Ecto neural progenitor cell (in vitro differentiated cells): ENCODE measurements around the gene WWTR1.

Source experiments
- DNase-seq: peaks from one replicate; pipeline ENCODE4 v3.0.0-alpha.2; 2018; ENCODE audit warnings: low spot score

Gene WWTR1

DNA sequence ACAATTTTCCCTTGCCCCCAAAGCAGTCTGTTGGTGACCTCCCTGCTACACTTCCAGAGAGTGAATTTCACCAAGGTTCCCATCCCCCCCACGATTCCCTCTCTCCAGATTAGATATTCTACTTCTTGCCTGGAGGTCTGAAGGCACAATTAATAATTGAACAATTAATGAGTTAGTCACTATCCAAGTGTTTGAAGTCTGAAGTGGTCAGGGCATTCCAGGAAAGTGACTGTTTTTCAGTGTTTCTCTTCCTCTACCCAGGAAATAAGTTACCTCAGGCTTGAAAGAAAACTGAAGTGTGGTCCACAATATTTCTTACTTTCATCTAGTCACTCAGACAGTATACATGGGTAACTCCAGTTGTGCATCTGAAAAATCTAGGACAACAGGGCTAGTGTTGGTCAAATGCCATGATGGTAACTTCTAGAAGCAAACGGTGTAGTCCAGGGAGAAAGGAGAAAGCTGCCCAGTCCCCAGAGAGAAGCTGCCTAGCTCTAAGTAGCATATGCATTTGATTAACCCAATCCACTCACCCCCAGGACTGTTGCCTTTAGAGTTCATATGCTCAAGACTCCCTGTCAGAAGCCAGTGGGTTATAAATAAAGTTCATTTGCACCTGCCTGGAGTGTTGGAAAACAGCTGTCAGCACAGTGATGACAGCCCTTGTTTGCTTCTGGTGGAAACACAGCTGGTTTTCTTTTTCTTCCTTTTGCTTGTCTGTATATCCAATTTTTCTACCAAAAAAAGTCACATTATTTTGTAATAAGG lies 185.6 kb downstream of the WWTR1 start:
- DNase-seq: no peak

DNA sequence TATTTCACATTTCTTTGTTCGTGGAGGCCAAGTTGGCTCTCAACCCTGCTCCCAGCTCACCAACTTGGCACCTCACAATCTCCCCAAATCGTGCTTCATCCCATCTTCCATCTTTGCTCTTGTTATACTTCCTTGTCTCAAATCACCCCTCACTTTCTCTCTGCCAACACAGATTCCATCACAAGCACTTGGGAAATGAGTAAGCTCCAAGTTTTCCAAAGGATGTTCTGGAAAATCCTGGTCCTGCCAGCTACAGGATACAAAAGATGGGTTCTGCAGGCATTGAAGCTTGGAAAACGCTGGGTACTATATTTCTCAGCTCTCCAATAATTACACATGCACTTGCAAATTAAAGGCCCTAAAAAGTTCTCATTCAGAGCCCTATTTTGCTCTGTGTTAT lies 187.4 kb downstream of the WWTR1 start:
- no peak for DNase-seq

DNA sequence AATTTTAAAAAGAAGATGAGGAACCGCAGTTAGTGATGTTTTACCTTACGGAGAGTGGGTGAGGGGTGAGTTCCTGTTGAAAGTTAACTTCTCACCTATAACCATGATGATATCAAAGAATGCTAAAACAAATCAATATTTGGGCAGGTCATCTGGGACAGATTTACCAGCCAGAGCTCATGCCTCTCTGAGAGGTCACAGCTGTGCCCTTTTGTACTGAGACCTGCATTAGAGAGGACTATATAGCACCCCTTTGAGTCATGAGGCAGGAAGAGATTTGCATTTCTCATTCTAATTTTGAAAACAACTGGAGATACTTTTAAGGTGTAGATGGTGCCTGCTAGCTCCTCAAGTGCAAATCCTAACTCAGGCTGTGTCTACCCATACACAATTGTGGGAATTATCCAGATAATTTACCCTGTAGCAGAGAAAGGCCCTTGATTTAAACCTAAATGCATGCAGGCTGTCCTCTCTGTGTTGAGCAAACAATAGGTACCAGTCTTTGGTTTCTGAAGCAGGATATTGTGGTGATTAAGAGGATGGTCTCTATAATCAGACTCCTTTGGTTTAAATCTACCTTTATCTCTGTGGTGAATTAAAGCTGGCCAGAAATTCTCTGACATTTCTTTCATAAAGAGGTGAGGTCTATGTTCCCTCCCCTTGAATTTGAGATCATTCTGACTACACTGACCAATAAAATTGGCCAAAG lies 189.2 kb downstream of the WWTR1 start:
- DNase-seq: no peak
